Measurements from ENCODE around the gene LRP8.
A peak's percentile ranks its signal among the peaks of the same experiment; 100 is the strongest.

Gene LRP8

GRCh38 chr1:53316766-53317581 is 10.9 kb downstream of the LRP8 start:
- no peaks in the 10 kb centered on the region for H3K27me3 ChIP-seq (ENCODE audit: insufficient read depth, low read length)
- H3K4me1 ChIP-seq (ENCODE audit: insufficient read depth, low read length): no peaks in the 10 kb centered on the region
- peak overlapping the region; percentile 27; the same call in 1 of the 2 replicates for H3K9ac ChIP-seq (ENCODE audit: low read depth, low read length)
- H3K9me3 ChIP-seq (ENCODE audit: insufficient read depth, low read depth, low read length): no peaks in the 10 kb centered on the region
- H3K4me3 ChIP-seq (ENCODE audit: low read length): no peak overlapping the region
- no peak overlapping the region for H3K27ac ChIP-seq (ENCODE audit: low read length)
- H3K36me3 ChIP-seq (ENCODE audit: insufficient read depth, low read depth, low read length): peaks cover 92% of the 10 kb centered on the region

GRCh38 chr1:53316424-53316765 is 11.5 kb downstream of the LRP8 start:
- Histone ChIP-seq H3K27ac (ENCODE audit: low read length) (no peak overlapping the region), H3K36me3 (ENCODE audit: insufficient read depth, low read depth, low read length) (peaks cover 92% of the 10 kb centered on the region), H3K4me1 (ENCODE audit: insufficient read depth, low read length) (no peaks in the 10 kb centered on the region), H3K4me3 (ENCODE audit: low read length) (no peak overlapping the region), H3K27me3 (ENCODE audit: insufficient read depth, low read length) (no peaks in the 10 kb centered on the region), H3K9me3 (ENCODE audit: insufficient read depth, low read depth, low read length) (no peaks in the 10 kb centered on the region), H3K9ac (ENCODE audit: low read depth, low read length) (peak overlapping the region; percentile 27; the same call in 1 of the 2 replicates)

GRCh38 chr1:53315456-53316423 is 12.1 kb downstream of the LRP8 start:
- Histone ChIP-seq H3K9me3 (ENCODE audit: insufficient read depth, low read depth, low read length) (no peaks in the 10 kb centered on the region), H3K9ac (ENCODE audit: low read depth, low read length) (no peak overlapping the region; the same call in 1 of the 2 replicates), H3K4me1 (ENCODE audit: insufficient read depth, low read length) (no peaks in the 10 kb centered on the region), H3K27me3 (ENCODE audit: insufficient read depth, low read length) (no peaks in the 10 kb centered on the region), H3K36me3 (ENCODE audit: insufficient read depth, low read depth, low read length) (peaks cover 87% of the 10 kb centered on the region), H3K27ac (ENCODE audit: low read length) (no peak overlapping the region), H3K4me3 (ENCODE audit: low read length) (no peak overlapping the region)

GRCh38 chr1:53315046-53315445 is 12.8 kb downstream of the LRP8 start:
- H3K36me3 ChIP-seq (ENCODE audit: insufficient read depth, low read depth, low read length): peaks cover 83% of the 10 kb centered on the region
- no peaks in the 10 kb centered on the region for H3K9me3 ChIP-seq (ENCODE audit: insufficient read depth, low read depth, low read length)
- H3K9ac ChIP-seq (ENCODE audit: low read depth, low read length): no peak overlapping the region
- H3K4me1 ChIP-seq (ENCODE audit: insufficient read depth, low read length): no peaks in the 10 kb centered on the region
- H3K4me3 ChIP-seq (ENCODE audit: low read length): no peak overlapping the region
- H3K27me3 ChIP-seq (ENCODE audit: insufficient read depth, low read length): no peaks in the 10 kb centered on the region
- no peak overlapping the region for H3K27ac ChIP-seq (ENCODE audit: low read length)

- no peak overlapping the region for H3K4me3 ChIP-seq (ENCODE audit: low read length)
- H3K36me3 ChIP-seq (ENCODE audit: insufficient read depth, low read depth, low read length): peaks cover 78% of the 10 kb centered on the region
- no peaks in the 10 kb centered on the region for H3K27me3 ChIP-seq (ENCODE audit: insufficient read depth, low read length)
- no peak overlapping the region for H3K27ac ChIP-seq (ENCODE audit: low read length)
- H3K4me1 ChIP-seq (ENCODE audit: insufficient read depth, low read length): no peaks in the 10 kb centered on the region
- H3K9me3 ChIP-seq (ENCODE audit: insufficient read depth, low read depth, low read length): no peaks in the 10 kb centered on the region
- H3K9ac ChIP-seq (ENCODE audit: low read depth, low read length): no peak overlapping the region
Observed at GRCh38 chr1:53314606-53315005, 13.3 kb downstream of the LRP8 start.

GRCh38 chr1:53314096-53314495 is 13.8 kb downstream of the LRP8 start:
- no peaks in the 10 kb centered on the region for H3K4me1 ChIP-seq (ENCODE audit: insufficient read depth, low read length)
- H3K27ac ChIP-seq (ENCODE audit: low read length): no peak overlapping the region
- no peaks in the 10 kb centered on the region for H3K27me3 ChIP-seq (ENCODE audit: insufficient read depth, low read length)
- no peak overlapping the region for H3K4me3 ChIP-seq (ENCODE audit: low read length)
- peaks cover 73% of the 10 kb centered on the region for H3K36me3 ChIP-seq (ENCODE audit: insufficient read depth, low read depth, low read length)
- no peaks in the 10 kb centered on the region for H3K9me3 ChIP-seq (ENCODE audit: insufficient read depth, low read depth, low read length)
- no peak overlapping the region for H3K9ac ChIP-seq (ENCODE audit: low read depth, low read length)

GRCh38 chr1:53313556-53313955 is 14.3 kb downstream of the LRP8 start:
- Histone ChIP-seq H3K4me3 (ENCODE audit: low read length) (no peak overlapping the region), H3K4me1 (ENCODE audit: insufficient read depth, low read length) (no peaks in the 10 kb centered on the region), H3K36me3 (ENCODE audit: insufficient read depth, low read depth, low read length) (peaks cover 68% of the 10 kb centered on the region), H3K9ac (ENCODE audit: low read depth, low read length) (no peak overlapping the region), H3K9me3 (ENCODE audit: insufficient read depth, low read depth, low read length) (no peaks in the 10 kb centered on the region), H3K27ac (ENCODE audit: low read length) (no peak overlapping the region), H3K27me3 (ENCODE audit: insufficient read depth, low read length) (no peaks in the 10 kb centered on the region)

- H3K4me1 ChIP-seq (ENCODE audit: insufficient read depth, low read length): no peaks in the 10 kb centered on the region
- H3K9ac ChIP-seq (ENCODE audit: low read depth, low read length): no peak overlapping the region
- no peaks in the 10 kb centered on the region for H3K9me3 ChIP-seq (ENCODE audit: insufficient read depth, low read depth, low read length)
- H3K4me3 ChIP-seq (ENCODE audit: low read length): no peak overlapping the region
- H3K27me3 ChIP-seq (ENCODE audit: insufficient read depth, low read length): no peaks in the 10 kb centered on the region
- H3K36me3 ChIP-seq (ENCODE audit: insufficient read depth, low read depth, low read length): peaks cover 54% of the 10 kb centered on the region
- H3K27ac ChIP-seq (ENCODE audit: low read length): no peak overlapping the region
Observed at GRCh38 chr1:53311702-53312305, 16.1 kb downstream of the LRP8 start.

- Histone ChIP-seq H3K4me3 (ENCODE audit: low read length) (no peak overlapping the region), H3K27me3 (ENCODE audit: insufficient read depth, low read length) (no peaks in the 10 kb centered on the region), H3K4me1 (ENCODE audit: insufficient read depth, low read length) (no peaks in the 10 kb centered on the region), H3K9me3 (ENCODE audit: insufficient read depth, low read depth, low read length) (no peaks in the 10 kb centered on the region), H3K9ac (ENCODE audit: low read depth, low read length) (no peak overlapping the region), H3K36me3 (ENCODE audit: insufficient read depth, low read depth, low read length) (peaks cover 48% of the 10 kb centered on the region), H3K27ac (ENCODE audit: low read length) (no peak overlapping the region)
Observed at GRCh38 chr1:53310847-53311681, 16.8 kb downstream of the LRP8 start.

GRCh38 chr1:53309802-53310201 is 18.1 kb downstream of the LRP8 start:
- H3K4me1 ChIP-seq (ENCODE audit: insufficient read depth, low read length): no peaks in the 10 kb centered on the region
- H3K9me3 ChIP-seq (ENCODE audit: insufficient read depth, low read depth, low read length): no peaks in the 10 kb centered on the region
- no peak overlapping the region for H3K9ac ChIP-seq (ENCODE audit: low read depth, low read length)
- H3K4me3 ChIP-seq (ENCODE audit: low read length): no peak overlapping the region
- H3K27me3 ChIP-seq (ENCODE audit: insufficient read depth, low read length): no peaks in the 10 kb centered on the region
- H3K36me3 ChIP-seq (ENCODE audit: insufficient read depth, low read depth, low read length): peaks cover 36% of the 10 kb centered on the region
- no peak overlapping the region for H3K27ac ChIP-seq (ENCODE audit: low read length)

GRCh38 chr1:53308506-53308905 is 19.4 kb downstream of the LRP8 start:
- Histone ChIP-seq H3K4me1 (ENCODE audit: insufficient read depth, low read length) (peaks cover 3% of the 10 kb centered on the region; the same call in 1 of the 2 replicates), H3K9me3 (ENCODE audit: insufficient read depth, low read depth, low read length) (no peaks in the 10 kb centered on the region), H3K27me3 (ENCODE audit: insufficient read depth, low read length) (no peaks in the 10 kb centered on the region), H3K4me3 (ENCODE audit: low read length) (no peak overlapping the region), H3K27ac (ENCODE audit: low read length) (no peak overlapping the region), H3K9ac (ENCODE audit: low read depth, low read length) (no peak overlapping the region), H3K36me3 (ENCODE audit: insufficient read depth, low read depth, low read length) (peaks cover 25% of the 10 kb centered on the region)

All from iPS-20b (cell line).